Subcutaneous abdominal adipose tissue (tissue), 5 donors: Measurements from ENCODE around the gene ZDHHC3.

ENCODE experiments used
- H3K27ac ChIP-seq: one replicate; pipeline ENCODE4 v1.7.0; 2013; ENCODE audit warnings: low read depth, mild to moderate bottlenecking, inconsistent platforms, low read length, moderate library complexity
- H3K27me3 ChIP-seq, 5 donors: one replicate each; pipeline ENCODE4 v1.7.0; 2013; ENCODE audit warnings: low read length in 5 of 5, inconsistent platforms in 1 of 5; ENCODE audit not compliant: control insufficient read depth in 5 of 5, insufficient read depth in 4 of 5
- H3K36me3 ChIP-seq, 5 donors: one replicate each; pipeline ENCODE4 v1.7.0; 2013; ENCODE audit warnings: low read length in 5 of 5; ENCODE audit not compliant: control insufficient read depth in 5 of 5, insufficient read depth in 5 of 5
- H3K4me1 ChIP-seq, 5 donors: one replicate each; pipeline ENCODE4 v1.7.0; 2013; ENCODE audit warnings: low read length in 5 of 5, mild to moderate bottlenecking in 3 of 5, moderate library complexity in 1 of 5; ENCODE audit not compliant: control insufficient read depth in 5 of 5, insufficient read depth in 5 of 5
- H3K4me3 ChIP-seq, 5 donors: one replicate each; pipeline ENCODE4 v1.7.0; 2013; ENCODE audit warnings: low read length in 5 of 5, low read depth in 1 of 5
- H3K9ac ChIP-seq, 5 donors: one replicate each; pipeline ENCODE4 v1.7.0; 2013; ENCODE audit warnings: low read length in 5 of 5, mild to moderate bottlenecking in 4 of 5, moderate library complexity in 3 of 5
- H3K9me3 ChIP-seq, 5 donors: one replicate each; pipeline ENCODE4 v1.7.0; 2013; ENCODE audit warnings: low read length in 5 of 5; ENCODE audit not compliant: control insufficient read depth in 5 of 5
- donor health status: healthy.
- donor health status: healthy.
- donor health status: healthy.
- donor health status: healthy.
- donor health status: healthy.

Gene ZDHHC3

DNA sequence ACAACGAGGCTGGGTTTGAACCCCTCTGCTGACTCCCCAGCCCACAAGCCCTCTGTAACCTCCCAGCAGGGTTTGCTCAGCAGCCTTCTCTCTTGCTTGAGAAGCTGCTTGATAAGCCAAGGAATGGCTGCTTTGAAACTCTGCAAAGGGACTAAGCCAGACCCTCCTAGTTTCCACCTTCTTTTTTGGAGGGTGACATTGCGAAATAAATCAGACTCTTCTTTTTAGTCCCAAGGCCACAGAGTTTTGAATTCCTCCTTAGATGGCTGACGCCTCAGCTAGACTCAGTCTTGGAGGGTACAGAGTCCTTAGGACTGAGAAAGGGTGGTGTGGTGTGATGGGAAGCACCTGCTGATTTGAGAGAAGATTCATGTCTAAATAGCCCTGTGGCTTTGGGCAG, 100.4 kb downstream of the ZDHHC3 start:
- no peak overlapping the region for H3K9ac ChIP-seq
- H3K9me3 ChIP-seq: no peaks in the 10 kb centered on the region
- no peaks in the 10 kb centered on the region for H3K4me1 ChIP-seq
- no peak overlapping the region for H3K4me3 ChIP-seq
- no peak overlapping the region for H3K27ac ChIP-seq
- no peaks in the 10 kb centered on the region for H3K27me3 ChIP-seq
- no peaks in the 10 kb centered on the region for H3K36me3 ChIP-seq
